Esophagus squamous epithelium (tissue), 5 donors: ENCODE data around the gene BANF2. TPM values are rescaled to one million over a fixed set of nuclear protein-coding genes. Genes with fewer than 3 reads are reported as not detected.

Experiments used
- DNase-seq: peaks from one replicate; lab custom pipeline; 2025; lab: John Stamatoyannopoulos, UW
- H3K27ac ChIP-seq, 4 donors: fragments of 200-600 bp; sonication (generic); one replicate each; pipeline ENCODE4 v1.5.1; 2016 to 2019; ENCODE audit warnings: mild to moderate bottlenecking in 1 of 4
- H3K27me3 ChIP-seq, 4 donors: fragments of 200-600 bp; sonication (generic); 1 replicate in 3 of 4; 2 replicates in 1 of 4; pipeline versions ENCODE4 v1.5.1 to v1.6.0; 2017 to 2021; ENCODE audit warnings: antibody characterized with exemption in 1 of 4
- H3K36me3 ChIP-seq, 3 donors: fragments of 200-600 bp; sonication (generic); one replicate each; pipeline ENCODE4 v1.5.1; 2016 to 2019
- H3K4me1 ChIP-seq, 3 donors: fragments of 200-600 bp; sonication (generic); one replicate each; pipeline ENCODE4 v1.5.1; 2017 to 2019
- H3K4me3 ChIP-seq, 4 donors: fragments of 200-600 bp; sonication (generic); 1 replicate in 3 of 4; 2 replicates in 1 of 4; pipeline ENCODE4 v1.5.1; 2016 to 2019; ENCODE audit warnings: mild to moderate bottlenecking in 2 of 4, moderate library complexity in 1 of 4
- H3K9me3 ChIP-seq, 3 donors: fragments of 200-600 bp; sonication (generic); one replicate each; pipeline ENCODE4 v1.5.1; 2016 to 2019
- POLR2A ChIP-seq, 4 donors: fragments of 450-650 bp; IDR thresholded peaks; one replicate each; pipeline ENCODE4 v1.6.1; 2017; ENCODE audit warnings: antibody characterized with exemption in 4 of 4, mild to moderate bottlenecking in 4 of 4, moderate library complexity in 3 of 4
- WGBS, 2 donors: methylation state at CpG; one replicate each; pipeline ENCODE4 v1.1.5; 2018; 5-methylcytosine and 5-hydroxymethylcytosine counted together
- intact Hi-C: fragments of 100-400 bp; cut with DNase I; formaldehyde crosslinking; loops from one replicate; pipeline ENCODE4 v1.15.0; 2022
- total RNA-seq, 4 donors: library from RNA; depleted of rRNA; stranded (reverse); fragments of >200 nt; gene quantifications; one replicate each; pipeline ENCODE4 v1.1.0, GENCODE V29; 2016
- TF ChIP-seq, protein P1 (sequence below), 6 experiments: fragments of 450-650 bp in 4 of 6; fragments of 200-600 bp in 2 of 6; sonication (generic) in 2 of 6; IDR thresholded peaks; one replicate each; pipeline ENCODE4 v1.5.1; 2016 to 2019; ENCODE audit warnings: antibody characterized with exemption in 6 of 6, mild to moderate bottlenecking in 4 of 6, moderate library complexity in 4 of 6
- donor health status: DM: yes; HTN: yes; CAD: no.

Gene BANF2
- total RNA-seq, 4 donors from 2014 or later: not detected

- Histone ChIP-seq H3K9me3 (no peaks in the 10 kb centered on the region), H3K27ac (no peak overlapping the region), H3K27me3 (no peaks in the 10 kb centered on the region), H3K4me3 (no peak overlapping the region), H3K36me3 (no peaks in the 10 kb centered on the region), H3K4me1 (no peaks in the 10 kb centered on the region)
- DNase-seq: no peak
- WGBS, 2 donors: 79 to 100% methylated on average over 3 to 5 of the region's 5 CpGs
- intact Hi-C loops: no loop called here
- TF ChIP-seq, protein P1, sequence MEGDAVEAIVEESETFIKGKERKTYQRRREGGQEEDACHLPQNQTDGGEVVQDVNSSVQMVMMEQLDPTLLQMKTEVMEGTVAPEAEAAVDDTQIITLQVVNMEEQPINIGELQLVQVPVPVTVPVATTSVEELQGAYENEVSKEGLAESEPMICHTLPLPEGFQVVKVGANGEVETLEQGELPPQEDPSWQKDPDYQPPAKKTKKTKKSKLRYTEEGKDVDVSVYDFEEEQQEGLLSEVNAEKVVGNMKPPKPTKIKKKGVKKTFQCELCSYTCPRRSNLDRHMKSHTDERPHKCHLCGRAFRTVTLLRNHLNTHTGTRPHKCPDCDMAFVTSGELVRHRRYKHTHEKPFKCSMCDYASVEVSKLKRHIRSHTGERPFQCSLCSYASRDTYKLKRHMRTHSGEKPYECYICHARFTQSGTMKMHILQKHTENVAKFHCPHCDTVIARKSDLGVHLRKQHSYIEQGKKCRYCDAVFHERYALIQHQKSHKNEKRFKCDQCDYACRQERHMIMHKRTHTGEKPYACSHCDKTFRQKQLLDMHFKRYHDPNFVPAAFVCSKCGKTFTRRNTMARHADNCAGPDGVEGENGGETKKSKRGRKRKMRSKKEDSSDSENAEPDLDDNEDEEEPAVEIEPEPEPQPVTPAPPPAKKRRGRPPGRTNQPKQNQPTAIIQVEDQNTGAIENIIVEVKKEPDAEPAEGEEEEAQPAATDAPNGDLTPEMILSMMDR (IDR thresholded peaks at IDR 0.05): no peak
These were observed 11.5 kb downstream of the BANF2 start for GRCh38 chr20:17711267-17711627.

DNA sequence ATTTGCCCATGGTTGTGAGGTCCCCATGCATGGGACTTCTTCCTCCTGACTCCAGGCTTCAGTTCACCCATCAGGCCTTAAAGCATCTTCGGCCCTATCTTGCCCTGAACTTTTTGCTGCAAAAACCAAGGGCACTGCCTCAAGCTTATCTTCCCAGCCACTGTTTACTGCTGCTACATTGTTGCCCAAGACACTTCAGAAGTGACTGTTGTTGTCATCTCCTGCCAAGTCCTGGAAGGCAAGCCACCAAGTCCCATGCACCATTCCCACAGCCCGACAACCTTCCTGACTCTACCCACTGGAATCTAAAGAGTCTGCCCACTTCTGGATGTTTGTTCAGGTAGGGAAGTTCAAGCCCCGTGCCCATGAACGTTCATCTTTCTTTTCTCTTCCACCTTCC, 12.4 kb downstream of the BANF2 start:
- WGBS, 2 donors: 73 to 86% methylated on average over 3 to 4 of the region's 4 CpGs
- H3K9me3 ChIP-seq: no peaks in the 10 kb centered on the region
- TF ChIP-seq POLR2A (IDR thresholded peaks at IDR 0.05): no peak
- no peaks in the 10 kb centered on the region for H3K27me3 ChIP-seq
- H3K27ac ChIP-seq: no peak overlapping the region
- H3K4me1 ChIP-seq: no peaks in the 10 kb centered on the region
- no peak for DNase-seq
- H3K36me3 ChIP-seq: no peaks in the 10 kb centered on the region
- H3K4me3 ChIP-seq: no peak overlapping the region
- intact Hi-C loops: no loop called here

- no peak for DNase-seq
- H3K9me3 ChIP-seq: no peaks in the 10 kb centered on the region
- no peak overlapping the region for H3K27ac ChIP-seq
- H3K4me1 ChIP-seq: no peaks in the 10 kb centered on the region
- H3K27me3 ChIP-seq: no peaks in the 10 kb centered on the region
- intact Hi-C loops: no loop called here
- H3K4me3 ChIP-seq: no peak overlapping the region
- TF ChIP-seq, protein P1 (IDR thresholded peaks at IDR 0.05): no peak
- TF ChIP-seq POLR2A (IDR thresholded peaks at IDR 0.05): no peak
- 56 to 64% methylated on average over 4 to 6 of the region's 6 CpGs for WGBS, 2 donors
- H3K36me3 ChIP-seq: no peaks in the 10 kb centered on the region
These were observed 12.9 kb downstream of the BANF2 start for GRCh38 chr20:17712708-17713107.

- WGBS, 2 donors: 62 to 64% methylated on average over 1 of the region's 1 CpG
- intact Hi-C loops: no loop called here
- no peaks in the 10 kb centered on the region for H3K36me3 ChIP-seq
- H3K4me1 ChIP-seq: no peaks in the 10 kb centered on the region
- no peak overlapping the region for H3K4me3 ChIP-seq
- H3K27ac ChIP-seq: no peak overlapping the region
- TF ChIP-seq, protein P1 (IDR thresholded peaks at IDR 0.05): no peak
- no peak for TF ChIP-seq POLR2A (IDR thresholded peaks at IDR 0.05)
- no peaks in the 10 kb centered on the region for H3K9me3 ChIP-seq
- DNase-seq: no peak
- H3K27me3 ChIP-seq: no peaks in the 10 kb centered on the region
These were observed 14.8 kb downstream of the BANF2 start for GRCh38 chr20:17714597-17714996.

GRCh38 chr20:17715075-17715474, 15.3 kb downstream of the BANF2 start:
- intact Hi-C loops: no loop called here
- H3K4me3 ChIP-seq: no peak overlapping the region
- WGBS, 2 donors: 86 to 89% methylated on average over 5 of the region's 5 CpGs

More at GRCh38 chr20:17715075-17715474, 15.3 kb downstream of the BANF2 start:
- no peaks in the 10 kb centered on the region for H3K36me3 ChIP-seq
- no peaks in the 10 kb centered on the region for H3K9me3 ChIP-seq
- TF ChIP-seq, protein P1 (IDR thresholded peaks at IDR 0.05): no peak
- TF ChIP-seq POLR2A (IDR thresholded peaks at IDR 0.05): no peak
- H3K27ac ChIP-seq: no peak overlapping the region
- H3K27me3 ChIP-seq: no peaks in the 10 kb centered on the region
- no peak for DNase-seq
- no peaks in the 10 kb centered on the region for H3K4me1 ChIP-seq
